H9 (cell line): ENCODE data around the gene TRAPPC2L. TPM values are rescaled to one million over a fixed set of nuclear protein-coding genes. Genes with fewer than 3 reads are reported as not detected.

Experiments used
- DNase-seq: peaks from one replicate; pipeline ENCODE4 v3.0.0-alpha.2; 2017
- H2AFZ ChIP-seq: one replicate; pipeline ENCODE4 v1.6.1; 2013; ENCODE audit warnings: mild to moderate bottlenecking, low read length, control low read depth, moderate library complexity
- H2AK5ac ChIP-seq: 2 replicates; pipeline ENCODE4 v1.6.1; 2013; ENCODE audit warnings: low read length, control low read depth, mixed read lengths; ENCODE audit not compliant: insufficient read length
- H2BK120ac ChIP-seq: one replicate; pipeline ENCODE4 v1.6.1; 2013; ENCODE audit warnings: low read depth, mild to moderate bottlenecking, low read length, control low read depth, inconsistent platforms; ENCODE audit not compliant: poor library complexity, severe bottlenecking
- H2BK12ac ChIP-seq: 2 replicates; pipeline ENCODE4 v1.6.1; 2013; ENCODE audit warnings: low read length, control low read depth, mixed read lengths, low read depth; ENCODE audit not compliant: insufficient read length
- H2BK15ac ChIP-seq: 2 replicates; pipeline ENCODE4 v1.6.1; 2013; ENCODE audit warnings: low read depth, low read length, control low read depth
- H2BK20ac ChIP-seq: one replicate; pipeline ENCODE4 v1.6.1; 2013; ENCODE audit warnings: low read depth, mild to moderate bottlenecking, low read length, control low read depth, inconsistent platforms; ENCODE audit not compliant: poor library complexity, severe bottlenecking
- H2BK5ac ChIP-seq: 2 replicates; pipeline ENCODE4 v1.6.1; 2013; ENCODE audit warnings: low read length, control low read depth, mixed read lengths; ENCODE audit not compliant: insufficient read length
- H3K14ac ChIP-seq: 2 replicates; pipeline ENCODE4 v1.6.1; 2013; ENCODE audit warnings: low read length, control low read depth; ENCODE audit not compliant: insufficient read depth
- H3K18ac ChIP-seq: 2 replicates; pipeline ENCODE4 v1.6.1; 2013; ENCODE audit warnings: low read depth, mild to moderate bottlenecking, mixed read lengths, low read length, control low read depth; ENCODE audit not compliant: insufficient read length
- H3K23ac ChIP-seq: 2 replicates; pipeline ENCODE4 v1.6.1; 2013; ENCODE audit warnings: low read length, control low read depth, mixed read lengths, low read depth; ENCODE audit not compliant: insufficient read length
- H3K23me2 ChIP-seq: 2 replicates; pipeline ENCODE4 v1.6.1; 2013; ENCODE audit warnings: low read depth, mild to moderate bottlenecking, mixed read lengths, low read length, control low read depth; ENCODE audit not compliant: insufficient read length, poor library complexity, severe bottlenecking
- H3K27ac ChIP-seq: 2 replicates; pipeline ENCODE4 v1.5.1; 2013; ENCODE audit warnings: low read length, control low read depth, mixed read lengths, low read depth; ENCODE audit not compliant: insufficient read length
- H3K27me3 ChIP-seq: 2 replicates; pipeline ENCODE4 v1.6.1; 2013; ENCODE audit warnings: low read length, control low read depth, inconsistent platforms; ENCODE audit not compliant: insufficient read depth
- H3K4ac ChIP-seq: 2 replicates; pipeline ENCODE4 v1.6.1; 2013; ENCODE audit warnings: low read depth, mild to moderate bottlenecking, control low read depth, inconsistent platforms, low read length, moderate library complexity
- H3K4me1 ChIP-seq: 2 replicates; pipeline ENCODE4 v1.6.1; 2013; ENCODE audit warnings: low read length, control low read depth, inconsistent platforms; ENCODE audit not compliant: insufficient read depth
- H3K4me2 ChIP-seq: 2 replicates; pipeline ENCODE4 v1.6.1; 2013; ENCODE audit warnings: low read length, control low read depth, mixed read lengths; ENCODE audit not compliant: insufficient read length, insufficient read depth
- H3K56ac ChIP-seq: 2 replicates; pipeline ENCODE4 v1.6.1; 2013; ENCODE audit warnings: low read depth, mild to moderate bottlenecking, mixed read lengths, low read length, control low read depth; ENCODE audit not compliant: insufficient read length
- H3K79me1 ChIP-seq: 2 replicates; pipeline ENCODE4 v1.6.1; 2013; ENCODE audit warnings: low read depth, mild to moderate bottlenecking, moderate library complexity, low read length, control low read depth, inconsistent platforms; ENCODE audit not compliant: insufficient read depth, poor library complexity, severe bottlenecking
- H3K79me2 ChIP-seq: 2 replicates; pipeline ENCODE4 v1.6.1; 2013; ENCODE audit warnings: low read length, control low read depth, inconsistent platforms; ENCODE audit not compliant: insufficient read depth
- H3K9ac ChIP-seq: 2 replicates; pipeline ENCODE4 v1.6.1; 2013; ENCODE audit warnings: low read length, control low read depth, mixed read lengths; ENCODE audit not compliant: insufficient read length; ENCODE audit errors: extremely low read depth
- H3K9me3 ChIP-seq: one replicate; pipeline ENCODE4 v1.6.1; 2013; ENCODE audit warnings: low read depth, low read length, inconsistent platforms; ENCODE audit not compliant: control insufficient read depth
- H3T11ph ChIP-seq: one replicate; pipeline ENCODE4 v1.6.1; 2013; ENCODE audit warnings: mild to moderate bottlenecking, low read length, control low read depth, inconsistent platforms
- H4K20me1 ChIP-seq: one replicate; pipeline ENCODE4 v1.6.1; 2013; ENCODE audit not compliant: control insufficient read depth, insufficient read length, insufficient read depth
- H4K5ac ChIP-seq: 2 replicates; pipeline ENCODE4 v1.6.1; 2013; ENCODE audit warnings: low read depth, mild to moderate bottlenecking, mixed read lengths, low read length, control low read depth; ENCODE audit not compliant: insufficient read length
- H4K8ac ChIP-seq: replicated peaks from 2 replicates; pipeline ENCODE4 v1.6.1; 2013; ENCODE audit warnings: low read length, control low read depth, mixed read lengths, low read depth; ENCODE audit not compliant: insufficient read length
- H4K91ac ChIP-seq: 2 replicates; pipeline ENCODE4 v1.6.1; 2013; ENCODE audit warnings: low read depth, mild to moderate bottlenecking, moderate library complexity, mixed read lengths, low read length, control low read depth; ENCODE audit not compliant: insufficient read length
- H3K27ac Mint-ChIP-seq, 3 experiments: 2 replicates in 2 of 3; 3 replicates in 1 of 3; pipeline ENCODE4 v1.8.0; 2020 to 2021; ENCODE audit warnings: mixed read lengths in 3 of 3, mild to moderate bottlenecking in 1 of 3, moderate library complexity in 1 of 3
- H3K27me3 Mint-ChIP-seq: 2 replicates; pipeline ENCODE4 v1.8.0; 2021; ENCODE audit warnings: low read depth, mild to moderate bottlenecking, moderate library complexity, mixed read lengths
- H3K36me3 Mint-ChIP-seq, 3 experiments: 2 replicates in 2 of 3; 3 replicates in 1 of 3; pipeline ENCODE4 v1.8.0; 2020 to 2021; ENCODE audit warnings: low read depth in 3 of 3, mixed read lengths in 3 of 3; ENCODE audit not compliant: insufficient read depth in 1 of 3
- H3K4me1 Mint-ChIP-seq, 2 experiments: 2 replicates each; pipeline ENCODE4 v1.8.0; 2020; ENCODE audit warnings: mixed read lengths in 2 of 2
- H3K4me3 Mint-ChIP-seq, 2 experiments: 2 replicates in 1 of 2; 3 replicates in 1 of 2; pipeline ENCODE4 v1.8.0; 2020 to 2021; ENCODE audit warnings: mild to moderate bottlenecking in 2 of 2, mixed read lengths in 2 of 2, moderate library complexity in 1 of 2
- H3K9me3 Mint-ChIP-seq, 2 experiments: 2 replicates in 1 of 2; 3 replicates in 1 of 2; pipeline ENCODE4 v1.8.0; 2020; ENCODE audit warnings: mild to moderate bottlenecking in 2 of 2, mixed read lengths in 2 of 2, moderate library complexity in 1 of 2
- WGBS: extraction: QIAGEN DNeasy Blood & Tissue Kit; methylation state at CpG from one replicate; pipeline ENCODE4 v1.1.7; 2013; ENCODE audit warnings: missing lambda C conversion rate, low lambda C conversion rate, mixed read lengths; ENCODE audit not compliant: insufficient read length; ENCODE audit errors: extremely low coverage; 5-methylcytosine and 5-hydroxymethylcytosine counted together
- total RNA-seq: library from RNA; stranded (reverse); gene quantifications from 2 replicates; pipeline ENCODE4 v1.2.1, GENCODE V29; 2021
- TF ChIP-seq, protein P1 (sequence below): fragments of 200-600 bp; sonication (generic); conservative IDR thresholded peaks from 3 replicates; pipeline ENCODE4 v1.8.0; 2021; ENCODE audit warnings: antibody characterized with exemption, mild to moderate bottlenecking

Gene TRAPPC2L
- total RNA-seq, 1 experiment from 2014 or later = 90.3 TPM

DNA sequence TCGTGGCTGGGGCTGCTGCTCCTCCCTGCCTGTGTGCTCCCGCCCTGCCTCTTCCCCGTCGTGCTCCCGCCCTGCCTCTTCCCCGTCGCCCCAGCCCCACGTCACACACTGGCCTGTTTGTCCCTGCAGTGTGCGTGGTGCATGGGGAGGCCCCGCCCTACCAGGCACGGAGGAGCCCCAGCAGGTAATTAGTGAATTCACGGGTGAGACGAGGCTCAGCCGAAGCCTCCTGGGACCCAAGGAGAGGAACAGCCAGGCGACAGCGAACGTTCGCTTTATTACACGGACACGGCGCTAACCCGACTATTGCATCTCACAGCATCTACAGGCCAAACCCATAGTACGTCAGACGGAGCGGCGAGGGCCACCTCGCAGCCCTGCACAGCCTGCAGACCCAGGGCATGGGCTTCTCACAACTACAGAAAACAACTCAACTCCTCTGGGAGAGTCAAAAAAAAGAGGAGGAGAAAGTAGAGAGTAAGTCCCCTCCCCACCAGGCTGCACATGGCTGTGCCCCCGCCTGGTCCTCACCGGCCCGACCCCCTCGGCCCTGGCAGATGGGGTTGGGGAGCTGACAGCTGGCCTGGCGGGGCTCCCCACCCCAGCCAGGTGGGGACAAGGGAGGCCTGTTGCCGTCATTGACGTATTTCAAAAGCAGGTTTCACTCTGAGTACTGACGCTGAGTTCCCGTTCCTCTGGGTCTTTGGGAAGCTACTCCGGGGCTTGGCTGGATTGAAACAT, 13.9 kb downstream of the TRAPPC2L start:
- H3K4me2 ChIP-seq = no peak overlapping the region
- H3K9me3 Mint-ChIP-seq = no peaks in the 10 kb centered on the region; a peak in 1 of 5 replicates
- no peaks in the 10 kb centered on the region for H3K9me3 ChIP-seq
- no peak overlapping the region for H2BK5ac ChIP-seq
- H3K23ac ChIP-seq = no peak overlapping the region
- no peaks in the 10 kb centered on the region for H3K4me1 Mint-ChIP-seq
- H3K79me1 ChIP-seq = no peaks in the 10 kb centered on the region
- TF ChIP-seq, protein P1, sequence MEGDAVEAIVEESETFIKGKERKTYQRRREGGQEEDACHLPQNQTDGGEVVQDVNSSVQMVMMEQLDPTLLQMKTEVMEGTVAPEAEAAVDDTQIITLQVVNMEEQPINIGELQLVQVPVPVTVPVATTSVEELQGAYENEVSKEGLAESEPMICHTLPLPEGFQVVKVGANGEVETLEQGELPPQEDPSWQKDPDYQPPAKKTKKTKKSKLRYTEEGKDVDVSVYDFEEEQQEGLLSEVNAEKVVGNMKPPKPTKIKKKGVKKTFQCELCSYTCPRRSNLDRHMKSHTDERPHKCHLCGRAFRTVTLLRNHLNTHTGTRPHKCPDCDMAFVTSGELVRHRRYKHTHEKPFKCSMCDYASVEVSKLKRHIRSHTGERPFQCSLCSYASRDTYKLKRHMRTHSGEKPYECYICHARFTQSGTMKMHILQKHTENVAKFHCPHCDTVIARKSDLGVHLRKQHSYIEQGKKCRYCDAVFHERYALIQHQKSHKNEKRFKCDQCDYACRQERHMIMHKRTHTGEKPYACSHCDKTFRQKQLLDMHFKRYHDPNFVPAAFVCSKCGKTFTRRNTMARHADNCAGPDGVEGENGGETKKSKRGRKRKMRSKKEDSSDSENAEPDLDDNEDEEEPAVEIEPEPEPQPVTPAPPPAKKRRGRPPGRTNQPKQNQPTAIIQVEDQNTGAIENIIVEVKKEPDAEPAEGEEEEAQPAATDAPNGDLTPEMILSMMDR = no peak
- H3K27ac ChIP-seq = no peak overlapping the region
- no peak overlapping the region for H2BK15ac ChIP-seq
- H3K9ac ChIP-seq = no peak overlapping the region
- no peaks in the 10 kb centered on the region for H3K27me3 ChIP-seq
- no CpG with 5 or more reads among the region's 37 CpGs for WGBS
- H4K91ac ChIP-seq = no peak overlapping the region
- H3K4me1 ChIP-seq = no peaks in the 10 kb centered on the region
- no peak overlapping the region for H3K4me3 Mint-ChIP-seq
- no peak overlapping the region for H2BK20ac ChIP-seq
- no peaks in the 10 kb centered on the region for H3K23me2 ChIP-seq
- no peak overlapping the region for H2BK120ac ChIP-seq
- no peak overlapping the region for H2BK12ac ChIP-seq
- no peaks in the 10 kb centered on the region for H3K36me3 Mint-ChIP-seq
- H3K14ac ChIP-seq = no peak overlapping the region
- no peak overlapping the region for H3K56ac ChIP-seq
- H3T11ph ChIP-seq = no peak overlapping the region
- no peak overlapping the region for H3K4ac ChIP-seq
- H4K5ac ChIP-seq = no peak overlapping the region
- no peak overlapping the region for H2AFZ ChIP-seq
- no peak overlapping the region for H3K27ac Mint-ChIP-seq
- H3K18ac ChIP-seq = no peak overlapping the region
- DNase-seq = no peak
- H3K79me2 ChIP-seq = no peaks in the 10 kb centered on the region
- peaks cover 5% of the 10 kb centered on the region for H3K27me3 Mint-ChIP-seq
- no peaks in the 10 kb centered on the region for H4K20me1 ChIP-seq
- H4K8ac ChIP-seq = no peak overlapping the region
- H2AK5ac ChIP-seq = no peak overlapping the region
